Breast epithelium (tissue), 4 donors: Measurements from ENCODE around the gene PERP. TPM values are rescaled to one million over a fixed set of nuclear protein-coding genes. Genes with fewer than 3 reads are reported as not detected.
A peak's percentile ranks its signal among the peaks of the same experiment; 100 is the strongest.

Experiments used
- DNase-seq, 2 donors: peaks; one replicate each; pipeline ENCODE4 v3.0.0-alpha.2; 2019; ENCODE audit warnings: low spot score in 2 of 2
- H3K27ac ChIP-seq, 2 donors: fragments of 200-600 bp; sonication (generic) in 1 of 2; one replicate each; pipeline ENCODE4 v1.5.1; 2016 to 2019; ENCODE audit warnings: mild to moderate bottlenecking in 1 of 2
- H3K27me3 ChIP-seq, 2 donors: fragments of 200-600 bp; sonication (generic) in 1 of 2; one replicate each; pipeline versions ENCODE4 v1.5.1 to v1.6.0; 2017 to 2019; ENCODE audit warnings: control low read depth in 1 of 2, mild to moderate bottlenecking in 1 of 2
- H3K36me3 ChIP-seq: fragments of 200-600 bp; one replicate; pipeline ENCODE4 v1.5.1; 2019
- H3K4me1 ChIP-seq, 2 donors: fragments of 200-600 bp; sonication (generic); one replicate each; pipeline ENCODE4 v1.5.1; 2016 to 2019; ENCODE audit warnings: control low read depth in 1 of 2
- H3K4me3 ChIP-seq, 3 donors: fragments of 200-600 bp; sonication (generic); 1 replicate in 2 of 3; 2 replicates in 1 of 3; pipeline ENCODE4 v1.5.1; 2016 to 2019; ENCODE audit warnings: mild to moderate bottlenecking in 3 of 3, moderate library complexity in 2 of 3
- H3K9me3 ChIP-seq, 2 donors: fragments of 200-600 bp; sonication (generic) in 1 of 2; one replicate each; pipeline ENCODE4 v1.5.1; 2016 to 2019; ENCODE audit warnings: control low read depth in 1 of 2
- POLR2A ChIP-seq: fragments of 450-650 bp; IDR thresholded peaks from one replicate; pipeline ENCODE4 v1.6.1; 2016; ENCODE audit warnings: antibody characterized with exemption, mild to moderate bottlenecking, moderate library complexity
- POLR2AphosphoS5 ChIP-seq, 3 donors: sonication (generic); formaldehyde crosslinking; IDR thresholded peaks; one replicate each; pipeline ENCODE4 v1.6.1; 2017; ENCODE audit warnings: antibody characterized with exemption in 3 of 3
- intact Hi-C: fragments of 100-400 bp; cut with DNase I; formaldehyde crosslinking; loops from one replicate; pipeline ENCODE4 v1.15.1; 2023; ENCODE audit warnings: low total_unique reads
- total RNA-seq, 3 donors: library from RNA; depleted of rRNA; stranded (reverse); fragments of >200 nt; gene quantifications; one replicate each; pipeline ENCODE4 v1.1.0, GENCODE V29; 2016
- TF ChIP-seq, protein P1 (sequence below), 3 donors: fragments of 450-650 bp; IDR thresholded peaks; one replicate each; pipeline ENCODE4 v1.5.1; 2016 to 2017; ENCODE audit warnings: antibody characterized with exemption in 3 of 3, mild to moderate bottlenecking in 3 of 3, moderate library complexity in 3 of 3

PERP gene
- total RNA-seq, 3 donors from 2014 or later: 62.9 to 176 (median 82.3) TPM

DNA sequence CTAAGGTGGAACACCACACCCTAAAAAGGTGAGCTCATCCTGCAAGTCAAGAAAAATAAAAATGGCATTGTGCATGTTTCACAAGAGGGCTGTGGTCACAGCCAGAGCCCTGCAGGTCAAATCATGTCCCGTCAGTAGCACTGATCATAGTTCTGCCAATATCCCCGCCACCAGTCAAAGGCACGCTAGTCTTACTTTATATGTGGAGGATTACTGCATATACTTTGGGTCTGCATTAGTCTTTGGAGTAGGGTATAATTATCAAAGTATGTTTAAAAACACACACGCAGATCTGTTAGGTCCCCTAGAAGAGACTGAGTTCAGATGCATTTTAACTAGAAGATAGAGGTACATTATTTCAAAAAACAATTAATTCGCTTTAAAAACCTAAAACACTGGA, 1.8 kb downstream of the PERP start:
- intact Hi-C loops: no loop called here
- H3K4me3 ChIP-seq: peak overlapping the region in 2 of 3 donors; percentile 84 to 92
- H3K4me1 ChIP-seq: no peaks in the 10 kb centered on the region
- TF ChIP-seq POLR2A (no peak), POLR2AphosphoS5 (IDR thresholded peaks at IDR 0.05) (peak in 1 of 3 donors; percentile 81)
- TF ChIP-seq, protein P1, sequence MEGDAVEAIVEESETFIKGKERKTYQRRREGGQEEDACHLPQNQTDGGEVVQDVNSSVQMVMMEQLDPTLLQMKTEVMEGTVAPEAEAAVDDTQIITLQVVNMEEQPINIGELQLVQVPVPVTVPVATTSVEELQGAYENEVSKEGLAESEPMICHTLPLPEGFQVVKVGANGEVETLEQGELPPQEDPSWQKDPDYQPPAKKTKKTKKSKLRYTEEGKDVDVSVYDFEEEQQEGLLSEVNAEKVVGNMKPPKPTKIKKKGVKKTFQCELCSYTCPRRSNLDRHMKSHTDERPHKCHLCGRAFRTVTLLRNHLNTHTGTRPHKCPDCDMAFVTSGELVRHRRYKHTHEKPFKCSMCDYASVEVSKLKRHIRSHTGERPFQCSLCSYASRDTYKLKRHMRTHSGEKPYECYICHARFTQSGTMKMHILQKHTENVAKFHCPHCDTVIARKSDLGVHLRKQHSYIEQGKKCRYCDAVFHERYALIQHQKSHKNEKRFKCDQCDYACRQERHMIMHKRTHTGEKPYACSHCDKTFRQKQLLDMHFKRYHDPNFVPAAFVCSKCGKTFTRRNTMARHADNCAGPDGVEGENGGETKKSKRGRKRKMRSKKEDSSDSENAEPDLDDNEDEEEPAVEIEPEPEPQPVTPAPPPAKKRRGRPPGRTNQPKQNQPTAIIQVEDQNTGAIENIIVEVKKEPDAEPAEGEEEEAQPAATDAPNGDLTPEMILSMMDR (IDR thresholded peaks at IDR 0.05): no peak
- peak overlapping the region; percentile 95 to 99 for H3K27ac ChIP-seq
- no peaks in the 10 kb centered on the region for H3K9me3 ChIP-seq
- peak in 1 of 2 donors; percentile 71 for DNase-seq
- no peaks in the 10 kb centered on the region for H3K27me3 ChIP-seq
- H3K36me3 ChIP-seq: no peaks in the 10 kb centered on the region

DNA sequence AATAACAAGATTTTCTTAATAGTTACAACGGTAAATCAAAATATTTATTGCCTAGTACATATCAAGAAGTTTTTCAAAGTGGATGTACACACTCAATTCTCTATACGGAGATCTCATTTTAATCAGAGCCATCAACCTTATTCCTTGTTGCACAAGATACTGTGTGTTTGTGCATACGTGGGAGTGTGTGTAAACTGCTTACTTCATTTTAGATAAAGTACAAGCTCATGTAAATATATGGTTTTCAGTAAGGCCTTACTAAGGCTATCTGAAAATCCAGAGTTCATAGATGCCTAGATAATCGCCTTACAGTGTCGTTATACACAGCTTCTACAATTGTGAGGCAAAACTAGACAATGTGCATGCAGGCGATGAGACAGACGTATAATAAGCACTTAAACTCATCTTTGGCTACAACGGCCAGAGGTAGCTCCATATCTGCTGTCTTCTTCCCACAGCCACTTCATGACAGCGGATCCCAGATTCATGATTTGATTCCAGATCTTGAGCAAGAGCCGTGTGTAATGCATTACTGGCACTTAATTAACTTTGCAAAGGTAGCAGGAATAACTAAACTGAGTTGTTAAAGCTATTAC, 2.5 kb downstream of the PERP start:
- Histone ChIP-seq H3K4me1 (no peaks in the 10 kb centered on the region), H3K27ac (peak overlapping the region; percentile 95 to 99), H3K27me3 (no peaks in the 10 kb centered on the region), H3K9me3 (no peaks in the 10 kb centered on the region), H3K36me3 (no peaks in the 10 kb centered on the region), H3K4me3 (peak overlapping the region in 2 of 3 donors; percentile 84 to 92)
- intact Hi-C loops: no loop called here
- DNase-seq: no peak
- TF ChIP-seq, protein P1 (IDR thresholded peaks at IDR 0.05): no peak
- TF ChIP-seq POLR2A (no peak), POLR2AphosphoS5 (IDR thresholded peaks at IDR 0.05) (no peak)

DNA sequence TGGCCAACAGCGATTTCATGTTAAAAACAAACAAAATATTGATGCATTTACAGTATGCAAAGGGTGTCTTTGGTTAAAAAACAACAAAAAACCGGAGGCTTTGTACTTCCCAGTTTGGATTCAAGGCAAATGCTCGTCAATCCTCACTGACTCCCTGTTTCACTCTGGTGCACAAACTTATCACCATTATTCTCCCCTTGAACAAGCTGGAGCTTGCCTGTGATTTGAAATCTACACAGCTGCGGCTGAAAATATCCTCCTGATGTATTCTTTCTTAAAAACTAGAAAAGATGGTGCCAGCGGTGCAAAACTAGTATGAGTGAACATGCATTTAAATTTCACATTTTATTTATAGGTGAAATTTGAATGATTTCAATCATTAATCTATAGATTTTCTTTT, 3.3 kb downstream of the PERP start:
- no peaks in the 10 kb centered on the region for H3K36me3 ChIP-seq
- no peaks in the 10 kb centered on the region for H3K9me3 ChIP-seq
- peak overlapping the region; percentile 53 to 99 for H3K27ac ChIP-seq
- no peaks in the 10 kb centered on the region for H3K4me1 ChIP-seq
- H3K27me3 ChIP-seq: no peaks in the 10 kb centered on the region
- TF ChIP-seq, protein P1 (IDR thresholded peaks at IDR 0.05): no peak
- TF ChIP-seq POLR2AphosphoS5 (IDR thresholded peaks at IDR 0.05): no peak
- no peak for TF ChIP-seq POLR2A
- DNase-seq: no peak
- peak overlapping the region in 2 of 3 donors; percentile 84 to 92 for H3K4me3 ChIP-seq
- intact Hi-C loops: no loop called here

DNA sequence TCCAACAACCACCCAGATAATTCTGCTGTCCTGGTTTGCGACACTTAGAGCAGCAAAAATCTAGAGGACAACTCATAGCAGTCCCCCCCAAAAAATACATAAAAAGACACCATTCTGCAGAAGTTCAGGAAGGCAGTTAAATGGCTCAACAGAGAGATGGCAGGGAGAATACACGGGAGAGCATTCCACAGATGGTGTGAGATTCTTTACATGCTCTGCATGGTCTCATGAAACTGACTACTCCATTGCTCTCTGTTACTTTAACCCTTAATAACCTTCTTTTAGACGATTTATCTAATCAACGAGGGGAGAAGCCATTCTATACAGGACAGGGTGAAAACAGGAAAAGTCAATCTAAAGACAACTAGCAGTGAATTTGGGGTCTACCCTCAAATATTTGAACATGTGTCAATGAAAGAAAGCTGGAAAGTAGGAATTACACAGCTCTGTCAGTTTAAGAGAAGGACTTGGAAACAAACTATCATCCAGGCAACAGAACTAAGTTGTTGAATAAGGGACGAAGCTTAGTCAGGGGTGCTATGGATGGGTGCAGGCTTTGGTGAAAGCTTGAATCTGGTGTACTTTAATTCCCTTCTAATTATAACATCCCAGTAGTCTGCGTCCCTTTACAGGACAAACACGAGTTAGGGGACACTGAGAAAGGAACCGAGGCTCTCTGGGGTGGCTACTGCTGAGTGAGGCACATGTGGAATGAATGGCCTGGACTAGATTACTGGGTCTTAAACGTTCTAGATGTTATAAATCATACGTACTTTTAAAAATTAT, 5.1 kb downstream of the PERP start:
- H3K27ac ChIP-seq: peak overlapping the region in 1 of 2 donors; percentile 29
- intact Hi-C loops: no loop called here
- H3K9me3 ChIP-seq: no peaks in the 10 kb centered on the region
- TF ChIP-seq POLR2A (no peak), POLR2AphosphoS5 (IDR thresholded peaks at IDR 0.05) (no peak)
- TF ChIP-seq, protein P1 (IDR thresholded peaks at IDR 0.05): no peak
- no peaks in the 10 kb centered on the region for H3K27me3 ChIP-seq
- no peak overlapping the region for H3K4me3 ChIP-seq
- H3K4me1 ChIP-seq: no peaks in the 10 kb centered on the region
- DNase-seq: no peak
- no peaks in the 10 kb centered on the region for H3K36me3 ChIP-seq

DNA sequence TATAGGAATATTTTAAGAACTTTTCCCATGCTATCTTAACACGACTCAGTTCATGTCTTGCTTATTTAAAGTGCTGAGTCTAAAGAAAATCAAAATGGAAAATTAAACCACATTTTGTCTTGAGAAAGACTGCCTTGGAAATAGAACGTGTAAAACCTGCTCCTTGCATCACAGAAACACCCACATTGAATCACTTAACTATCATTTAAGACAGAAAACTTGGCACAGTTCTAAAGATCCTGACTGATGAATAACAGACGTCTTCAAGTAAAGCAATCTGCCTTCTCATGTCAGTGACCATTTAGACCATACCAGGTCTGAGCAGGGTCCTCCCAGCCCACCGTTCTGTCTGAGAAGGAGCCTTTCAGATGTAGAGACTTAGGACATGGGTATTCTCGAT, 7.4 kb downstream of the PERP start:
- TF ChIP-seq, protein P1 (IDR thresholded peaks at IDR 0.05): no peak
- peak overlapping the region; percentile 57 to 64 for H3K27ac ChIP-seq
- intact Hi-C loops: no loop called here
- no peaks in the 10 kb centered on the region for H3K36me3 ChIP-seq
- H3K4me1 ChIP-seq: no peaks in the 10 kb centered on the region
- DNase-seq: no peak
- H3K27me3 ChIP-seq: no peaks in the 10 kb centered on the region
- H3K9me3 ChIP-seq: no peaks in the 10 kb centered on the region
- no peak overlapping the region for H3K4me3 ChIP-seq
